ENCODE results near the gene TBC1D2.

TBC1D2 gene

DNA sequence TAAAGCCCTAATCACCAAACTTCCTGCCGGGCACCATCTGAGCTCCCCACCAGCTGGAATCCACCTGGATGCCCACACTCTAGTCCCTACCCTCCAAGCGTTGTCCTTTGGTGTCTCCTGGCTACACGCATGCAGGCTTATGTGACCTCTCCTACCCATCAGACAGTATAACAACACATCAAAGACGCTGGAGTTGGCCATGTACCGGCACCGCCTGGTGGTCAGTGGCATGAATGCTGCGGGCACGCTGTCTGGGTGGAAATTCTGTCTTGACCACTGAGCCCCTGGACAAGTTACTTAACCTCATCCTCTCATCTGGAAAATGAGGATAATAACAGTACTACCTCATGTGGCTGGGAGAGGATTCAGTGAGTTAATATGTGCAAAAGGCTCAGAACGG lies 39.6 kb downstream of the TBC1D2 start:
- H3K79me2 ChIP-seq (ENCODE audit: insufficient read depth, low read length) = no peaks in the 10 kb centered on the region
- ATAC-seq (ENCODE audit: insufficient read depth, low read depth) (no peak), DNase-seq (no peak)
- H3K27me3 ChIP-seq (ENCODE audit: insufficient read depth, low read length, poor library complexity) = no peaks in the 10 kb centered on the region
- no peak overlapping the region for H3K9ac ChIP-seq (ENCODE audit: low read depth, low read length)
- no peaks in the 10 kb centered on the region for H4K20me1 ChIP-seq (ENCODE audit: insufficient read depth, low read length)
- H3K4me3 ChIP-seq (ENCODE audit: low read depth in 1 of 2, low read length in 2 of 2) = no peak overlapping the region
- no peak overlapping the region for H3K4me2 ChIP-seq (ENCODE audit: insufficient read depth, low read length)
- no peak overlapping the region for H3K27ac ChIP-seq (ENCODE audit: low read length)
- no peaks in the 10 kb centered on the region for H3K4me1 ChIP-seq (ENCODE audit: insufficient read depth, low read length)
- H3K36me3 ChIP-seq (ENCODE audit: insufficient read depth, low read length) = no peaks in the 10 kb centered on the region
- no peak overlapping the region for H2AFZ ChIP-seq (ENCODE audit: low read depth, low read length)
- no peaks in the 10 kb centered on the region for H3K9me3 ChIP-seq (ENCODE audit: insufficient read depth, low read length, severe bottlenecking)
- TF ChIP-seq, protein P1, sequence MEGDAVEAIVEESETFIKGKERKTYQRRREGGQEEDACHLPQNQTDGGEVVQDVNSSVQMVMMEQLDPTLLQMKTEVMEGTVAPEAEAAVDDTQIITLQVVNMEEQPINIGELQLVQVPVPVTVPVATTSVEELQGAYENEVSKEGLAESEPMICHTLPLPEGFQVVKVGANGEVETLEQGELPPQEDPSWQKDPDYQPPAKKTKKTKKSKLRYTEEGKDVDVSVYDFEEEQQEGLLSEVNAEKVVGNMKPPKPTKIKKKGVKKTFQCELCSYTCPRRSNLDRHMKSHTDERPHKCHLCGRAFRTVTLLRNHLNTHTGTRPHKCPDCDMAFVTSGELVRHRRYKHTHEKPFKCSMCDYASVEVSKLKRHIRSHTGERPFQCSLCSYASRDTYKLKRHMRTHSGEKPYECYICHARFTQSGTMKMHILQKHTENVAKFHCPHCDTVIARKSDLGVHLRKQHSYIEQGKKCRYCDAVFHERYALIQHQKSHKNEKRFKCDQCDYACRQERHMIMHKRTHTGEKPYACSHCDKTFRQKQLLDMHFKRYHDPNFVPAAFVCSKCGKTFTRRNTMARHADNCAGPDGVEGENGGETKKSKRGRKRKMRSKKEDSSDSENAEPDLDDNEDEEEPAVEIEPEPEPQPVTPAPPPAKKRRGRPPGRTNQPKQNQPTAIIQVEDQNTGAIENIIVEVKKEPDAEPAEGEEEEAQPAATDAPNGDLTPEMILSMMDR (IDR thresholded peaks at IDR 0.05; ENCODE audit: borderline replicate concordance, extremely low read depth, low read length, poor library complexity, severe bottlenecking) = peak; percentile 45
- TF ChIP-seq EZH2 (IDR thresholded peaks at IDR 0.05; ENCODE audit: borderline replicate concordance, low read depth, low read length, severe bottlenecking) = no peak

DNA sequence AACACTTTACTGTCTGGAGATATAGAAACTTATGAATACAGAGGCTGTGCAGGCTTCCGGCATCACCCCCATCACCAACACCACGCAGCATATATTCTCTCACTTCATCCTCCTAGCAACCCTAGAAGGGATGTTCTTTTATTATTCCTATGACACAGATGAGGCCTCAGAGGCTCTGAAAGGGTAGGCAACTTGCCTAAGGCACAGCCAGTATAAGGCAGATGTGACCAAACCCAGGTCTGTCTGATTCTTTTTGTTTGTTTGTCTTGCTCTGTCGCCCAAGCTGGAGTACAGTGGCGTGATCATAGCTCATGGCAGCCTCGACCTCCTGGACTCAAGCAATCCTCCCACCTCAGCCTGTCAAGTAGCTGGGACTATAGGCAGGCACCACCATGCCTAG lies 40.2 kb downstream of the TBC1D2 start:
- TF ChIP-seq, protein P1 (IDR thresholded peaks at IDR 0.05; ENCODE audit: borderline replicate concordance, extremely low read depth, low read length, poor library complexity, severe bottlenecking) = no peak
- TF ChIP-seq EZH2 (IDR thresholded peaks at IDR 0.05; ENCODE audit: borderline replicate concordance, low read depth, low read length, severe bottlenecking) = no peak
- Histone ChIP-seq H4K20me1 (ENCODE audit: insufficient read depth, low read length) (no peaks in the 10 kb centered on the region), H3K4me1 (ENCODE audit: insufficient read depth, low read length) (no peaks in the 10 kb centered on the region), H3K36me3 (ENCODE audit: insufficient read depth, low read length) (no peaks in the 10 kb centered on the region), H2AFZ (ENCODE audit: low read depth, low read length) (no peak overlapping the region), H3K27me3 (ENCODE audit: insufficient read depth, low read length, poor library complexity) (no peaks in the 10 kb centered on the region), H3K9ac (ENCODE audit: low read depth, low read length) (no peak overlapping the region), H3K27ac (ENCODE audit: low read length) (no peak overlapping the region), H3K4me3 (ENCODE audit: low read depth in 1 of 2, low read length in 2 of 2) (no peak overlapping the region), H3K4me2 (ENCODE audit: insufficient read depth, low read length) (no peak overlapping the region), H3K79me2 (ENCODE audit: insufficient read depth, low read length) (no peaks in the 10 kb centered on the region), H3K9me3 (ENCODE audit: insufficient read depth, low read length, severe bottlenecking) (no peaks in the 10 kb centered on the region)
- no peak for DNase-seq
- ATAC-seq (ENCODE audit: insufficient read depth, low read depth) = no peak

DNA sequence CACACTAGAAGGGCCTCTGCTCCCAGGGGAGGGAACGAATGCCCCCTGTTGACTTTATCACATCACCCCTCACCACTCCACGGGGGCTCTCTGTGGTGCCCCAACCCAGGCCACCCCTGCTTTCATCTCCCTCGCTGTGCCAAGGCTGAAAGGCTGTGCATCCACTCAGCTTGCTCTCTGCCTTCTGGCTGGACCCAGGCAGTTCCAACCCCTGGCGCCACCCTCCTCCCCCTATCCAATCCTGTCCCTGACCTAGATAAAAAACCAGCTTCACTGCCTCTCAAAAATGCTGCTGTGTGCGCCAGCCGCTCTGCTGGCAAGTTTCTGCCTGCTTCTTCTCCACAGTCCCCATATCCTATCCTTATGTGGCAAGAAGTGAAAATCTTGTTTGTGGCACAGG lies 40.6 kb downstream of the TBC1D2 start:
- no peaks in the 10 kb centered on the region for H3K36me3 ChIP-seq (ENCODE audit: insufficient read depth, low read length)
- no peak for TF ChIP-seq EZH2 (IDR thresholded peaks at IDR 0.05; ENCODE audit: borderline replicate concordance, low read depth, low read length, severe bottlenecking)
- TF ChIP-seq, protein P1 (IDR thresholded peaks at IDR 0.05; ENCODE audit: borderline replicate concordance, extremely low read depth, low read length, poor library complexity, severe bottlenecking) = no peak
- H3K79me2 ChIP-seq (ENCODE audit: insufficient read depth, low read length) = no peaks in the 10 kb centered on the region
- no peak overlapping the region for H3K9ac ChIP-seq (ENCODE audit: low read depth, low read length)
- no peaks in the 10 kb centered on the region for H4K20me1 ChIP-seq (ENCODE audit: insufficient read depth, low read length)
- H2AFZ ChIP-seq (ENCODE audit: low read depth, low read length) = no peak overlapping the region
- DNase-seq (no peak), ATAC-seq (ENCODE audit: insufficient read depth, low read depth) (no peak)
- H3K4me3 ChIP-seq (ENCODE audit: low read depth in 1 of 2, low read length in 2 of 2) = no peak overlapping the region
- H3K27me3 ChIP-seq (ENCODE audit: insufficient read depth, low read length, poor library complexity) = no peaks in the 10 kb centered on the region
- H3K9me3 ChIP-seq (ENCODE audit: insufficient read depth, low read length, severe bottlenecking) = no peaks in the 10 kb centered on the region
- no peak overlapping the region for H3K4me2 ChIP-seq (ENCODE audit: insufficient read depth, low read length)
- H3K4me1 ChIP-seq (ENCODE audit: insufficient read depth, low read length) = no peaks in the 10 kb centered on the region
- H3K27ac ChIP-seq (ENCODE audit: low read length) = no peak overlapping the region

DNA sequence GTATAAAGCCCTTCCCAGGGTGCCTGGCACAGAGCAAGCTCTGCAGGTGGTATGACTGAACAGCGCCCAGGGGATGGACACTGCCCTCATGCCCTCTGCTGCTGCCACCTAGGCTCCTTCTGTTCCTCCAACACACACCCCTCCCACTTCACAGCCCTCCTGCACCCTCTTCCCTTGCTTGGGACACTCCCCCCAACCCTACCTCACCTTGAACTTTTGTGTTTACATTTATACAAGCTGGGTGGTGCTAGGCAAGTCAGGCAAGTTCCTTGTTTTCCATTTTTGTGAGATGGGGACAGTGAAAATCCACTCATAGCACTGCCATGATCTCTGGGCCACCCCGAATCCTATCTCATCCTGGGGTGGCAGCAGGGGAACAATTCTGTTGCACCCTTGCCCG lies 44.2 kb downstream of the TBC1D2 start:
- TF ChIP-seq EZH2 (IDR thresholded peaks at IDR 0.05; ENCODE audit: borderline replicate concordance, low read depth, low read length, severe bottlenecking) = no peak
- TF ChIP-seq, protein P1 (IDR thresholded peaks at IDR 0.05; ENCODE audit: borderline replicate concordance, extremely low read depth, low read length, poor library complexity, severe bottlenecking) = no peak
- no peak for DNase-seq
- H3K27me3 ChIP-seq (ENCODE audit: insufficient read depth, low read length, poor library complexity) = no peaks in the 10 kb centered on the region

More for the DNA sequence above, 44.2 kb downstream of the TBC1D2 start:
- Histone ChIP-seq H2AFZ (ENCODE audit: low read depth, low read length) (no peak overlapping the region), H4K20me1 (ENCODE audit: insufficient read depth, low read length) (no peaks in the 10 kb centered on the region), H3K27ac (ENCODE audit: low read length) (no peak overlapping the region), H3K9me3 (ENCODE audit: insufficient read depth, low read length, severe bottlenecking) (no peaks in the 10 kb centered on the region), H3K9ac (ENCODE audit: low read depth, low read length) (no peak overlapping the region), H3K4me3 (ENCODE audit: low read depth in 1 of 2, low read length in 2 of 2) (no peak overlapping the region), H3K79me2 (ENCODE audit: insufficient read depth, low read length) (no peaks in the 10 kb centered on the region), H3K4me2 (ENCODE audit: insufficient read depth, low read length) (no peak overlapping the region), H3K36me3 (ENCODE audit: insufficient read depth, low read length) (no peaks in the 10 kb centered on the region), H3K4me1 (ENCODE audit: insufficient read depth, low read length) (no peaks in the 10 kb centered on the region)
- no peak for ATAC-seq (ENCODE audit: insufficient read depth, low read depth)
